Activated B cell treated with CpG ODN at 0.5 μM for 24 hours (primary cell): ENCODE data around the gene PDLIM1. TPM values are rescaled to one million over a fixed set of nuclear protein-coding genes. Genes with fewer than 3 reads are reported as not detected.
A peak's percentile ranks its signal among the peaks of the same experiment; 100 is the strongest.

Experiments used
- ATAC-seq: fragments of 200-7000 bp; cut with Tn5 transposase; one replicate; pipeline ENCODE4 v1.10.0; 2021; ENCODE audit warnings: low read depth, mild to moderate bottlenecking, moderate library complexity
- CTCF ChIA-PET: fragments of 350-600 bp; sonication (Branson Sonifier 250); formaldehyde crosslinking; loops from one replicate; lab custom pipeline; 2021; ENCODE audit warnings: antibody characterized with exemption; lab: Charles Lee
- POLR2A ChIA-PET: fragments of 350-600 bp; sonication (Branson Sonifier 250); formaldehyde crosslinking; loops from one replicate; lab custom pipeline; 2021; ENCODE audit warnings: antibody characterized with exemption; lab: Charles Lee
- DNase-seq: peaks from one replicate; pipeline ENCODE4 v3.0.0; 2022
- H3K27ac Mint-ChIP-seq: one replicate; pipeline ENCODE4 v1.8.0; 2020; ENCODE audit warnings: mixed read lengths
- H3K27me3 Mint-ChIP-seq: one replicate; pipeline ENCODE4 v1.8.0; 2021; ENCODE audit warnings: mixed read lengths
- H3K36me3 Mint-ChIP-seq: one replicate; pipeline ENCODE4 v1.8.0; 2021; ENCODE audit warnings: low read depth, mixed read lengths
- H3K4me1 Mint-ChIP-seq: one replicate; pipeline ENCODE4 v1.8.0; 2021; ENCODE audit warnings: mixed read lengths
- H3K4me3 Mint-ChIP-seq: one replicate; pipeline ENCODE4 v1.8.0; 2020; ENCODE audit warnings: mild to moderate bottlenecking, mixed read lengths
- H3K9me3 Mint-ChIP-seq: one replicate; pipeline ENCODE4 v1.8.0; 2020; ENCODE audit warnings: mixed read lengths
- CTCF ChIP-seq: fragments of 200-600 bp; IDR thresholded peaks from one replicate; pipeline ENCODE4 v1.8.0; 2022; ENCODE audit warnings: antibody characterized with exemption, mild to moderate bottlenecking
- intact Hi-C: fragments of 100-400 bp; cut with micrococcal nuclease; formaldehyde crosslinking; loops from one replicate; pipeline ENCODE4 v1.15.1; 2024
- total RNA-seq: library from RNA; stranded (reverse); gene quantifications from 2 replicates; pipeline ENCODE4 v1.2.3, GENCODE V29; 2022

PDLIM1 gene
- total RNA-seq, 1 donor from 2014 or later = 141 TPM

GRCh38 chr10:95253007-95253406 is 37.8 kb downstream of the PDLIM1 start:
- Mint-ChIP-seq H3K36me3 (peaks cover 74% of the 10 kb centered on the region), H3K27me3 (no peaks in the 10 kb centered on the region), H3K9me3 (peaks cover 3% of the 10 kb centered on the region), H3K4me1 (peaks cover 38% of the 10 kb centered on the region), H3K27ac (no peak overlapping the region), H3K4me3 (no peak overlapping the region)
- DNase-seq = no peak
- intact Hi-C loops = no loop called here
- CTCF ChIA-PET = interaction anchor here (1.2 kb wide), 1 partner anchor 110 kb away, joined by 3 read pairs; no protein-coding TSS in a partner anchor
- no peak for ATAC-seq
- no peak for TF ChIP-seq CTCF
- POLR2A ChIA-PET = interaction anchor here (0.6 to 1.7 kb wide), 3 partner anchors 12 to 582 kb away, joined by 3 to 6 read pairs (median 3); partner anchors contain the start of gene PDLIM1

GRCh38 chr10:95250856-95251255 is 39.9 kb downstream of the PDLIM1 start:
- DNase-seq (no peak), ATAC-seq (no peak)
- Mint-ChIP-seq H3K4me3 (no peak overlapping the region), H3K4me1 (peaks cover 52% of the 10 kb centered on the region), H3K36me3 (peaks cover 78% of the 10 kb centered on the region), H3K9me3 (no peaks in the 10 kb centered on the region), H3K27me3 (no peaks in the 10 kb centered on the region), H3K27ac (no peak overlapping the region)
- intact Hi-C loops = no loop called here
- TF ChIP-seq CTCF = no peak
- POLR2A ChIA-PET = interaction anchor here (0.6 kb wide), 1 partner anchor 92 kb away, joined by 7 read pairs; no protein-coding TSS in a partner anchor
- CTCF ChIA-PET = interaction anchor here (0.9 to 10.8 kb wide), 2 partner anchors 111 to 112 kb away, joined by 5 to 338 read pairs; no protein-coding TSS in a partner anchor

- intact Hi-C loops = loop anchor here (10.0 kb wide), 1 partner anchor 345 kb away; no protein-coding TSS in a partner anchor
- Mint-ChIP-seq H3K27ac (no peak overlapping the region), H3K4me1 (peaks cover 47% of the 10 kb centered on the region), H3K9me3 (no peaks in the 10 kb centered on the region), H3K36me3 (peaks cover 84% of the 10 kb centered on the region), H3K4me3 (no peak overlapping the region), H3K27me3 (no peaks in the 10 kb centered on the region)
- ChIA-PET POLR2A (interaction anchor here (1.0 kb wide), 1 partner anchor 41 kb away, joined by 3 read pairs; the partner anchor contains the start of gene PDLIM1), CTCF (interaction anchor here (10.8 kb wide), 1 partner anchor 112 kb away, joined by 338 read pairs; no protein-coding TSS in a partner anchor)
- DNase-seq (no peak), ATAC-seq (no peak)
- TF ChIP-seq CTCF = no peak
Measured at GRCh38 chr10:95249467-95249866, 41.3 kb downstream of the PDLIM1 start.

GRCh38 chr10:95248989-95249388 is 41.8 kb downstream of the PDLIM1 start:
- Mint-ChIP-seq H3K27me3 (no peaks in the 10 kb centered on the region), H3K4me3 (no peak overlapping the region), H3K36me3 (peaks cover 84% of the 10 kb centered on the region), H3K27ac (peak overlapping the region; percentile 39), H3K4me1 (peaks cover 43% of the 10 kb centered on the region), H3K9me3 (no peaks in the 10 kb centered on the region)
- DNase-seq (no peak), ATAC-seq (no peak)
- ChIA-PET POLR2A (interaction anchor here (1.0 kb wide), 1 partner anchor 42 kb away, joined by 3 read pairs; the partner anchor contains the start of gene PDLIM1), CTCF (interaction anchor here (10.8 kb wide), 1 partner anchor 112 kb away, joined by 338 read pairs; no protein-coding TSS in a partner anchor)
- TF ChIP-seq CTCF = no peak
- intact Hi-C loops = loop anchor here (10.0 kb wide), 1 partner anchor 346 kb away; no protein-coding TSS in a partner anchor

- H3K27ac Mint-ChIP-seq = peak overlapping the region; percentile 61
- POLR2A ChIA-PET = no interaction called here
- peaks cover 86% of the 10 kb centered on the region for H3K36me3 Mint-ChIP-seq
- no peak for DNase-seq
- no peaks in the 10 kb centered on the region for H3K9me3 Mint-ChIP-seq
- H3K4me1 Mint-ChIP-seq = peaks cover 35% of the 10 kb centered on the region
- H3K27me3 Mint-ChIP-seq = no peaks in the 10 kb centered on the region
- H3K4me3 Mint-ChIP-seq = no peak overlapping the region
- CTCF ChIA-PET = interaction anchor here (1.0 to 10.8 kb wide), 5 partner anchors 16 to 113 kb away, joined by 3 to 338 read pairs (median 5); no protein-coding TSS in a partner anchor
- no peak for TF ChIP-seq CTCF
- no peak for ATAC-seq
- intact Hi-C loops = loop anchor here (2.0 to 10.0 kb wide), 3 partner anchors 19 to 347 kb away; partner anchors contain the start of gene PDLIM1
Measured at GRCh38 chr10:95247881-95248583, 42.8 kb downstream of the PDLIM1 start.
